SHP77 (cell line): Measurements from ENCODE around the gene MAML1.
"Not testable (repeated sequence)": the region's sequence is repeated elsewhere in the genome, so short reads cannot be mapped to it uniquely, and the experiment has no call there.

Experiments
- DNase-seq, 2 experiments: peaks; one replicate each; lab custom pipeline; 2025; lab: John Stamatoyannopoulos, UW

MAML1 gene

GRCh38 chr5:179734536-179735164 lies 2.0 kb downstream of the MAML1 start:
- DNase-seq, result no peak

DNA sequence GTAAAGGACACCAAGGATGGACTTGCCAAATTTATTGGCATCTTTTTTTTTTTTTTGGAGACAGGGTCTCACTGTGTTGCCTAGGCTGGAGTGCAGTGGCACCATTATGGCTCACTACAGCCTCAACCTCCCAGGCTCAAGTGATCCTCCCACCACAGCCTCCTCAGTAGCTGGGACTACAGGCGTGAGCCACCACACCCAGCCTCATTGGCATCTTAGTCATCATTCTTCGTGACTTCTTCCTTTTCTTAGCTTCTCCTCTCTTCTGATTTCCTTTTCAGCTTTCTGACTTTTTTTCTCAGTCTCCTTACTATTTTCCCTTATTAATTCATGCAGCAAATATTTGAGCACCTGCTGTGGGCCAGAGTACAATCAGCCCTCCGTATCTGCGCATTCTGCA lies 6.1 kb downstream of the MAML1 start:
- DNase-seq, result no peak

GRCh38 chr5:179744106-179744505 lies 11.5 kb downstream of the MAML1 start:
- not testable (repeated sequence) for DNase-seq

DNA sequence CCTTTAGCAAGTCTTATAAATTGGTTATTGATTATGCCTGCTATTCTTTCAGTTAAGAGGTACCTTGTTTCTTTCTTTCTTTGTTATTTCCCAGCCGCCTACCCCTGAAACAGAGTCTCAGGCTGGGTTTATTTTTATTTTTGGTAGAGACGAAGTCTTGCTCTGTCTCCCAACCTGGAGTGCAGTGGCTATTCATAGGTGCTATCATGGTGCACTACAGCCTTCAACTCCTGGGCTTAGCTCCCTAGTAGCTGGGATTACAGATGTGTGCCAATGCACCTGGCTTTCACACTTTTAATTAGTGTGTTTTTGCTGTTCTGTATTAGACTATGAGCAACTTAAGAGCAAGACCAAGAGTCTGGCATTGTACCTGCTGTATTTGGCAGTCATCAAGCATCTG lies 14.2 kb downstream of the MAML1 start:
- DNase-seq, result no peak

DNA sequence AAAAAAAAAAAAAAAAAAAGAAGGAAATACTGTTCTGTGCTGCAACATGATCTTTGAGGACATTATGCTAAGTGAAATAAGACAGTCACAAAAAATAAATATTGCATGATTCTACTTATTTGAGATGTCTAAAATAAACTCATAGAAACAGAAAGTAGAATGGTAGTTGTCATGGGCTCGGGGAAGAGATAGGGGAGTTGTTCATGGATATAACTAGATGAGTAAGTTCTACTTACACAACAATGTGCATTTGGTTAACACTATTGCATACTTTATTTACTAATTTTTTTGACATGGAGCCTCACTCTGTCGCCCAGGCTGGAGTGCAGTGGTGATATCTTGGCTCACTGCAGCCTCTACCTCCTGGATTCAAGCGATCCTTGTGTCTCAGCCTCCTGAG lies 15.2 kb downstream of the MAML1 start:
- DNase-seq, result no peak

- no peak for DNase-seq
Measured at GRCh38 chr5:179749857-179750508, 17.4 kb downstream of the MAML1 start.

- DNase-seq, result no peak
Measured at GRCh38 chr5:179753971-179754370, 21.3 kb downstream of the MAML1 start.

DNA sequence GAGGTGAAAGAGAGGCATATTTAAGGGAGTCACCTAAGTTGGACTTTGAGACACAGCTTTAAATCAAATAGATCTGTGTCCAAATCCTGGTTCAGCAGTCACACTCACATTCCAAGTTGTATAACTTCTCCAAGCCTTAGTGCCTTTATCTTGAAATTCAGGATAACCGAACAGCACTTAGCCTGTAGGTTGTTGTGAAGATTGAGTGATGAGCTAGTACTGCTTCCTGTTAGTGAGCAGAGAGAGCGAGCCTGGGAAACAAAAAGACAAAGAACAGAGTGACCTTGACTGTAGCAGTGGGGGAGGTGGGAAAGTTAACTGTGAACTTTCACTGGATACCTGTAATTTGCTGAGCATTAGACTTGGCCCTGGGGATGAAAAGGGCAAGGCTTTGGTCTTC lies 22.4 kb downstream of the MAML1 start:
- DNase-seq, result no peak

- DNase-seq, result no peak
Measured at GRCh38 chr5:179758955-179759354, 26.3 kb downstream of the MAML1 start.

GRCh38 chr5:179759581-179760551 lies 27.2 kb downstream of the MAML1 start:
- peak; percentile 16 to 45 for DNase-seq

GRCh38 chr5:179762079-179762780 lies 29.6 kb downstream of the MAML1 start:
- DNase-seq, result peak; percentile 27 to 54

DNA sequence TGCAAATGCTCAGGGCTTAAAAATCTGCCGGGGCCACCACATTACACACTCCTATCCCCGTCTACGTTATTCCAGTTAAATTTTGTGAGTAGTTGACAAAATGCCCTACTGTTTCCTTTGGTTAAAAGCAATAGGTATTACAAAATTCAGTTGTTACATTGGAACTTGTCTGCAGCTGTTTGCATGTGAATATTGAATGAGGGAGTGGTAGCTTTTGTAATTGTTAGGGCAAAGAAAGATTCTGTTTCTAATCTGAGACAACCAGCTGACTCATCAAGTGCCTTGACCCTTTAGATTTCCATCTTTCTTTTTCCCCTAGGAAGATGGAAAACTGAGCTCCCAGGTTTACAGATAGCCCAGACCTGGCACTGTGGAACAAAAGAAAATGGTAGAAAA lies 30.2 kb downstream of the MAML1 start:
- DNase-seq, result no peak

DNA sequence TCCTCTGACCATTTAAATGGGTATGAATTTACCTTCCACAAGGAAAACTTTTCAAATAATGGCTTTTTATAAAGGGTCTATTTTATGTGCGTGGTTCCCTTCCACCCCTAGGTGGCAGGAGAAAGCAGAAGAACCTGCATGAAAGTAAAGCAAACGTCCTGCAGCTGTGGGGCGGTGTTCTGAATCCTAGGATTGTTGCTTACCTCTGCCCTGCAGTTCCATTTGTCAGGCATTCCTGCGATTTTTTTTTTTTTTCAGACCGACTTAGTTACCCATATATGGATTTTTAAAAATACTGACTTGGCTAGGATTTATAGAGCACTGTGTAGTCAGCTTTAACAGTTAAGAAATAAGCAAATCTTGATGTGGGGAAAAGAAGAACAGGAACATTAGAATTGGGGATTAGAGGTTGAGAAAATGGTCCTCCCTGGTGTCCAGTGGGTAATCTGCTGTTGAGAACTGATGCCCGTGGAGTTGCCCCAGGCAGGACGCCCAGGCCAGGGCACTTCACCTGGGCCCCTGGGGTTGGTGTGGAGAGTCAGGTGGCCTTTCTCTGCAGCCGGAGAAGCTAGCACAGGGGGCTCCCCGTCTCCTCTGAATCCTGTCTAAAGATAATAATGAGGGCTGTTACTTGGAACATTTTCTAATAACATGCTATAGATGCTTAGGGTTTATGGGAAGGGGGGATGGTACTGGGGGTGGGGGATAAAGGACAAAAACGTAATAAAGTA lies 30.8 kb downstream of the MAML1 start:
- DNase-seq, result peak; percentile 64 to 69

DNA sequence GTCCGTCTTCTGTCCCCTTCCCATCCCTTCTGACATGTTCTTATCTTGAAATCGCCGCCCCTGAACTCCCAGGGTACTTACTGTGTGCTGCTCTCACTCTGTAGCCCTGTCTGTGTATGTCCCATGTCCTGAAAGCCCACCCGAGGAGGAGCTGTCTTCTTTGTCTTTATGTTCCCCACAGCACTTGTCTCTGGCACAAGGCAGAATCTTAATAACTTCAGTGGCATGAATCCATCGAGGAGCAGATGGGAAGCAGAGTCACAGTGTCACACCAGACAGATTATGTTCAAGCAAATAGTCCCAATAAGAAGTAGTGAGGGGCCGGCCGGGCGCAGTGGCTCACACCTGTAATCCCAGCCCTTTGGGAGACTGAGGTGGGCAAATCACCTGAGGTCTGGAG lies 31.4 kb downstream of the MAML1 start:
- DNase-seq, result no peak

DNA sequence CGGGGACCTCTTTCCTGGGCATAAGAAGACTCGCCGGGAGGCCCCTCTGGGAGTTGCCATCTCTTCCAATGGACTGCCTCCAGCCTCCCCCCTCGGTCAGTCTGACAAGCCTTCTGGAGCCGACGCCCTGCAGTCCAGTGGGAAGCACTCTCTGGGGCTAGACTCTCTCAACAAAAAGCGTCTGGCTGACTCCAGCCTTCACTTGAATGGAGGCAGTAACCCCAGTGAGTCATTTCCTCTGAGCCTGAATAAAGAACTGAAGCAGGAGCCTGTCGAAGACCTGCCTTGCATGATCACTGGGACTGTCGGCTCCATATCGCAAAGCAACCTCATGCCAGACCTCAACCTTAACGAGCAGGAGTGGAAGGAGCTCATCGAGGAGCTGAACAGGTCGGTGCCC lies 32.8 kb downstream of the MAML1 start:
- no peak for DNase-seq

DNA sequence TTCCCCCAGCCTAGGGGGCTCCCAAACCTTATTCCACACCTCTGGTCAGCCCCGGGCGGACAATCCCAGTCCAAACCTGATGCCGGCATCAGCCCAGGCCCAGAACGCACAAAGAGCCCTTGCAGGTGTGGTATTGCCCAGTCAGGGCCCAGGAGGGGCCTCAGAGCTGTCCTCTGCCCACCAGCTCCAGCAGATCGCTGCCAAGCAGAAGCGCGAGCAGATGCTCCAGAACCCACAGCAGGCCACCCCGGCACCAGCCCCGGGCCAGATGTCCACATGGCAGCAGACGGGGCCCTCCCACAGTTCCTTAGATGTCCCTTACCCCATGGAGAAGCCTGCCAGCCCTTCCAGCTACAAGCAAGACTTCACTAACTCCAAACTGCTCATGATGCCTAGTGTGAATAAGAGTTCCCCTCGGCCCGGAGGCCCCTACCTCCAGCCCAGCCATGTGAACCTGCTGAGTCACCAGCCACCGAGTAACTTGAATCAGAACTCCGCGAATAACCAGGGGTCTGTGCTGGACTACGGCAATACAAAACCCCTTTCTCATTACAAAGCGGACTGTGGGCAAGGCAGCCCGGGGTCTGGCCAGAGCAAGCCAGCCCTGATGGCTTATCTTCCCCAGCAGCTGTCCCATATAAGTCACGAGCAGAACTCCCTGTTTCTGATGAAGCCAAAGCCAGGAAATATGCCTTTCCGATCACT lies 33.6 kb downstream of the MAML1 start:
- no peak for DNase-seq

GRCh38 chr5:179766726-179767455 lies 34.3 kb downstream of the MAML1 start:
- no peak for DNase-seq

DNA sequence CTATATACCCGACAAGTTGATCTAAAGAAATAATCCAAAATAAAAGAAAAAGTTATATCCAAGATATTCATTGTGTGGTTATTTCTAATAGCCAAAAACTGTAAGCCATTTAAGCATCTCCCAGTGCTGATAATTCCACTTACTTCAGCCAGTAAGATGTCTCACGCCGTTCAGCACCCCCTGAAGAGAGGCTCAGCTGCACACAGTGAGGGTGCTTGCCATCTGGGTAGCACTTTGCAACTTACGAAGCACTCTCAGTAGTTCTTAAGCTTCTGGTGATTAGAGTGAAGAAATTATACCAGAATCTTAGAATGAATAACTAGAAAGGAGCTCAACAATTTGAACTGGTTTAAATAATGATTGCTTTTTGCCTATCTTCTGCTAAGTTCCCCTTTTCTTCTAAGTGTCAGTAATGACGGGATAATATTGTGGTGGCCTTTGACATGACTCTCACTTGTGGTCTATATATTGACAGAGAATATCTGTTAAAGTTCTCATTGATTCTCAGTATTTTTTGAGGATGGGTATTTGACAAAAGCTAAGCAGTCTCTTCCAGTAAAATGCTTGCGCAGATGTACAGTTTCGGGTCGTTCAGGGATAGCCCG lies 35.0 kb downstream of the MAML1 start:
- DNase-seq, result no peak

DNA sequence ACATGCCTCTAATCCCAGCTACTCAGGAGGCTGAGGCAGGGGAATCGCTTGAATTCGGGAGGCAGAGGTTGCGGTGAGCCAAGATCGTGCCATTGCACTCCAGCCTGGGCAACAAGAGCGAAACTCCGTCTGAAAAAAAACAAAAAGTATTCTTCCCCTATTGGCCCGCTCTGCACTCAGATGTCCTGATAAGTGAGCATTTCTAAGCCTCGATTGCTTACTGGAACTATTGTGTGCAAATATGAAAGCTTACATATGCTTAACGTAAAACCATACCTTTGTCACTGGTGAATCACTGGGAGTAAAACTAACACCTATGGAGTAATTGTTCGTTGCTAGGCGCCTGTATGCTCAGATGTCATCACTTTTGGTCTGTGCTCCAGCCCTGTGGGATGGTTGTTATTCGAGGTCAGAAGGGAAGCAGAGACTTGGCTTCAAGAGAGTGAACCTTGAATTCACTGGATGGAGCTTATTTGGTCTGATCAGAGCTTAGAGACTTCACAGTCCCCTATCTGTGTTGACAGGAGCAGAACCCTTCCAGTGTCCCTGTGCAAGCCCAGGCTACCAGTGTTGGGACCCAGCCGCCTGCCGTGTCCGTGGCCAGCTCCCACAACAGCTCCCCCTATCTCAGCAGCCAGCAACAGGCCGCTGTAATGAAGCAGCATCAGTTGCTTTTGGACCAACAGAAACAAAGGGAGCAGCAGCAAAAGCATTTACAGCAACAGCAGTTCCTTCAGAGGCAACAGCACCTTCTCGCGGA lies 35.9 kb downstream of the MAML1 start:
- DNase-seq, result no peak
